Measurements from ENCODE around the gene FOXJ2. TPM values are rescaled to one million over a fixed set of nuclear protein-coding genes. Genes with fewer than 3 reads are reported as not detected.
"Not testable (repeated sequence)": the region's sequence is repeated elsewhere in the genome, so short reads cannot be mapped to it uniquely, and the experiment has no call there.

Gene FOXJ2
- total and polyA plus RNA-seq, 4 experiments from 2014 or later: 4.8 to 33.4 (median 25.3) TPM

GRCh38 chr12:7991535-7991934 is 41.0 kb upstream of the FOXJ2 start:
- peak overlapping the region in 6 of 8 donors; percentile 0 to 25 (median 24) for H3K4me3 Mint-ChIP-seq
- CTCF ChIA-PET (ENCODE audit: partially characterized antibody): interaction anchor here (1.0 to 5.9 kb wide), 7 partner anchors 31 to 132 kb away, joined by 3 to 136 read pairs (median 6); partner anchors contain the start of gene SLC2A3
- H3K4me1 Mint-ChIP-seq: peaks cover 20 to 35% (median 26%) of the 10 kb centered on the region in 4 donors
- DNase-seq: no peak
- intact Hi-C loops (cut with micrococcal nuclease): no loop called here
- H3K27ac Mint-ChIP-seq: peak overlapping the region; percentile 81 to 96 (median 90)
- H3K27me3 ChIP-seq (ENCODE audit: insufficient read depth, low read length): no peaks in the 10 kb centered on the region
- peaks cover 49% of the 10 kb centered on the region for H3K4me1 ChIP-seq (ENCODE audit: insufficient read depth, low read length)
- peak overlapping the region; percentile 57 for H3K27ac ChIP-seq (ENCODE audit: low read depth, low read length)
- H3K4me3 ChIP-seq (ENCODE audit: low read length in 2 of 2): no peak overlapping the region
- no peaks in the 10 kb centered on the region for H3K36me3 ChIP-seq (ENCODE audit: insufficient read depth, low read length)
- peaks cover 0 to 2% (median 0%) of the 10 kb centered on the region in 8 donors for H3K9me3 Mint-ChIP-seq
- no peaks in the 10 kb centered on the region for H3K27me3 Mint-ChIP-seq
- no peaks in the 10 kb centered on the region for H3K36me3 Mint-ChIP-seq
- H3K9me3 ChIP-seq (ENCODE audit: control insufficient read depth in 1 of 2, low read length in 2 of 2): no peaks in the 10 kb centered on the region
- POLR2A ChIA-PET (ENCODE audit: partially characterized antibody): interaction anchor here (1.3 to 8.9 kb wide), 5 partner anchors 21 to 57 kb away, joined by 8 to 92 read pairs (median 74); partner anchors contain the start of gene SLC2A3

- H3K4me1 Mint-ChIP-seq: peaks cover 15 to 20% (median 18%) of the 10 kb centered on the region in 4 donors
- intact Hi-C loops (cut with micrococcal nuclease): loop anchor here (1.0 kb wide), 5 partner anchors 32 to 134 kb away; no protein-coding TSS in a partner anchor
- POLR2A ChIA-PET (ENCODE audit: partially characterized antibody): interaction anchor here (1.1 to 8.9 kb wide), 8 partner anchors 12 to 86 kb away, joined by 3 to 92 read pairs (median 4); partner anchors contain the start of gene SLC2A3
Observed at GRCh38 chr12:7994731-7995205, 37.7 kb upstream of the FOXJ2 start.

GRCh38 chr12:7995266-7995963 is 37.1 kb upstream of the FOXJ2 start:
- H3K27ac ChIP-seq (ENCODE audit: low read depth, low read length): peak overlapping the region; percentile 1
- intact Hi-C loops (cut with micrococcal nuclease): loop anchor here (1.0 kb wide), 5 partner anchors 31 to 135 kb away; no protein-coding TSS in a partner anchor
- Mint-ChIP-seq H3K27ac (no peak overlapping the region), H3K4me3 (no peak overlapping the region), H3K4me1 (peaks cover 9 to 14% (median 12%) of the 10 kb centered on the region in 4 donors), H3K36me3 (no peaks in the 10 kb centered on the region), H3K27me3 (no peaks in the 10 kb centered on the region), H3K9me3 (peaks cover 0 to 13% (median 4%) of the 10 kb centered on the region in 8 donors)
- ChIA-PET CTCF (ENCODE audit: partially characterized antibody) (interaction anchor here (0.8 to 5.9 kb wide), 12 partner anchors 25 to 140 kb away, joined by 3 to 136 read pairs (median 14); partner anchors contain the start of gene SLC2A3), POLR2A (ENCODE audit: partially characterized antibody) (interaction anchor here (1.0 to 8.9 kb wide), 9 partner anchors 11 to 85 kb away, joined by 3 to 92 read pairs (median 4); partner anchors contain the start of gene SLC2A3)
- peak; percentile 81 to 90 (median 86) for DNase-seq
- no peaks in the 10 kb centered on the region for H3K27me3 ChIP-seq (ENCODE audit: insufficient read depth, low read length)
- no peaks in the 10 kb centered on the region for H3K36me3 ChIP-seq (ENCODE audit: insufficient read depth, low read length)
- no peaks in the 10 kb centered on the region for H3K9me3 ChIP-seq (ENCODE audit: control insufficient read depth in 1 of 2, low read length in 2 of 2)
- H3K4me1 ChIP-seq (ENCODE audit: insufficient read depth, low read length): peaks cover 27% of the 10 kb centered on the region
- no peak overlapping the region for H3K4me3 ChIP-seq (ENCODE audit: low read length in 2 of 2)

More at GRCh38 chr12:7994731-7995205, 37.7 kb upstream of the FOXJ2 start:
- Mint-ChIP-seq H3K4me3 (no peak overlapping the region), H3K27ac (peak overlapping the region in 3 of 7 donors; percentile 76 to 81 (median 81)), H3K27me3 (no peaks in the 10 kb centered on the region), H3K36me3 (no peaks in the 10 kb centered on the region), H3K9me3 (peaks cover 0 to 13% (median 4%) of the 10 kb centered on the region in 8 donors)
- no peaks in the 10 kb centered on the region for H3K9me3 ChIP-seq (ENCODE audit: control insufficient read depth in 1 of 2, low read length in 2 of 2)
- no peaks in the 10 kb centered on the region for H3K36me3 ChIP-seq (ENCODE audit: insufficient read depth, low read length)
- H3K27ac ChIP-seq (ENCODE audit: low read depth, low read length): peak overlapping the region; percentile 21
- peaks cover 34% of the 10 kb centered on the region for H3K4me1 ChIP-seq (ENCODE audit: insufficient read depth, low read length)
- no peak overlapping the region for H3K4me3 ChIP-seq (ENCODE audit: low read length in 2 of 2)
- no peaks in the 10 kb centered on the region for H3K27me3 ChIP-seq (ENCODE audit: insufficient read depth, low read length)
- CTCF ChIA-PET (ENCODE audit: partially characterized antibody): interaction anchor here (1.0 to 5.9 kb wide), 13 partner anchors 14 to 139 kb away, joined by 3 to 136 read pairs (median 13); partner anchors contain the start of gene SLC2A3
- no peak for DNase-seq

- H3K36me3 ChIP-seq (ENCODE audit: insufficient read depth, low read length); H3K27me3 ChIP-seq (ENCODE audit: insufficient read depth, low read length); H3K4me3 ChIP-seq (ENCODE audit: low read length in 2 of 2); DNase-seq; H3K27me3 Mint-ChIP-seq; H3K27ac ChIP-seq (ENCODE audit: low read depth, low read length); H3K9me3 ChIP-seq (ENCODE audit: control insufficient read depth in 1 of 2, low read length in 2 of 2); H3K4me1 Mint-ChIP-seq; intact Hi-C loops (cut with micrococcal nuclease); H3K4me1 ChIP-seq (ENCODE audit: insufficient read depth, low read length); CTCF ChIA-PET (ENCODE audit: partially characterized antibody); POLR2A ChIA-PET (ENCODE audit: partially characterized antibody); H3K27ac Mint-ChIP-seq; H3K4me3 Mint-ChIP-seq; H3K36me3 Mint-ChIP-seq: not testable (repeated sequence)
- peaks cover 0 to 13% (median 4%) of the 10 kb centered on the region in 8 donors for H3K9me3 Mint-ChIP-seq
Observed at GRCh38 chr12:8000827-8001226, 31.7 kb upstream of the FOXJ2 start.

- H3K4me3 ChIP-seq (ENCODE audit: low read length in 2 of 2); H3K9me3 ChIP-seq (ENCODE audit: control insufficient read depth in 1 of 2, low read length in 2 of 2); H3K27me3 Mint-ChIP-seq; DNase-seq; H3K36me3 ChIP-seq (ENCODE audit: insufficient read depth, low read length); intact Hi-C loops (cut with micrococcal nuclease); H3K36me3 Mint-ChIP-seq; H3K4me3 Mint-ChIP-seq; POLR2A ChIA-PET (ENCODE audit: partially characterized antibody); H3K4me1 ChIP-seq (ENCODE audit: insufficient read depth, low read length); H3K27ac Mint-ChIP-seq; H3K4me1 Mint-ChIP-seq; H3K27ac ChIP-seq (ENCODE audit: low read depth, low read length); H3K27me3 ChIP-seq (ENCODE audit: insufficient read depth, low read length): not testable (repeated sequence)
- H3K9me3 Mint-ChIP-seq: peaks cover 0 to 11% (median 4%) of the 10 kb centered on the region in 8 donors
- CTCF ChIA-PET (ENCODE audit: partially characterized antibody): interaction anchor here (0.7 kb wide), 1 partner anchor 82 kb away, joined by 4 read pairs; no protein-coding TSS in a partner anchor
Observed at GRCh38 chr12:8001496-8001895, 31.0 kb upstream of the FOXJ2 start.

- H3K4me1 Mint-ChIP-seq; H3K4me1 ChIP-seq (ENCODE audit: insufficient read depth, low read length); H3K27me3 ChIP-seq (ENCODE audit: insufficient read depth, low read length); H3K4me3 ChIP-seq (ENCODE audit: low read length in 2 of 2); intact Hi-C loops (cut with micrococcal nuclease); H3K9me3 ChIP-seq (ENCODE audit: control insufficient read depth in 1 of 2, low read length in 2 of 2); POLR2A ChIA-PET (ENCODE audit: partially characterized antibody); DNase-seq; H3K36me3 ChIP-seq (ENCODE audit: insufficient read depth, low read length); H3K4me3 Mint-ChIP-seq; H3K27me3 Mint-ChIP-seq; H3K9me3 Mint-ChIP-seq; H3K36me3 Mint-ChIP-seq; H3K27ac Mint-ChIP-seq; H3K27ac ChIP-seq (ENCODE audit: low read depth, low read length): not testable (repeated sequence)
- CTCF ChIA-PET (ENCODE audit: partially characterized antibody): interaction anchor here (0.7 kb wide), 1 partner anchor 71 kb away, joined by 3 read pairs; no protein-coding TSS in a partner anchor
Observed at GRCh38 chr12:8004897-8005296, 27.6 kb upstream of the FOXJ2 start.

GRCh38 chr12:8011331-8011730 is 21.2 kb upstream of the FOXJ2 start:
- CTCF ChIA-PET (ENCODE audit: partially characterized antibody): interaction anchor here (0.9 kb wide), 1 partner anchor 73 kb away, joined by 3 read pairs; no protein-coding TSS in a partner anchor
- Mint-ChIP-seq H3K9me3 (no peaks in the 10 kb centered on the region), H3K36me3 (no peaks in the 10 kb centered on the region)

More at GRCh38 chr12:8011331-8011730, 21.2 kb upstream of the FOXJ2 start:
- no peaks in the 10 kb centered on the region for H3K27me3 ChIP-seq (ENCODE audit: insufficient read depth, low read length)
- H3K4me3 Mint-ChIP-seq: no peak overlapping the region
- no peaks in the 10 kb centered on the region for H3K36me3 ChIP-seq (ENCODE audit: insufficient read depth, low read length)
- H3K9me3 ChIP-seq (ENCODE audit: control insufficient read depth in 1 of 2, low read length in 2 of 2): no peaks in the 10 kb centered on the region
- no peak for DNase-seq
- no peak overlapping the region for H3K27ac ChIP-seq (ENCODE audit: low read depth, low read length)
- H3K4me1 ChIP-seq (ENCODE audit: insufficient read depth, low read length): no peaks in the 10 kb centered on the region
- POLR2A ChIA-PET (ENCODE audit: partially characterized antibody): no interaction called here
- peaks cover 15 to 27% of the 10 kb centered on the region in 2 donors for H3K27me3 Mint-ChIP-seq
- no peak overlapping the region for H3K4me3 ChIP-seq (ENCODE audit: low read length in 2 of 2)
- H3K27ac Mint-ChIP-seq: peak overlapping the region in 1 of 7 donors; percentile 51
- intact Hi-C loops (cut with micrococcal nuclease): no loop called here
- H3K4me1 Mint-ChIP-seq: peaks cover 0 to 3% (median 0%) of the 10 kb centered on the region in 4 donors

All from CD4-positive, alpha-beta memory T cell (primary cell).